ENCODE data around the gene SLC12A8. TPM values are rescaled to one million over a fixed set of nuclear protein-coding genes. Genes with fewer than 3 reads are reported as not detected.

SLC12A8 gene
- total and polyA plus RNA-seq, 9 of the 15 experiments (the other 6 are each of a cell fraction or from before 2014, with no cell fraction given), result 0.04 to 0.33 (median 0.09) TPM; not detected in 4

DNA sequence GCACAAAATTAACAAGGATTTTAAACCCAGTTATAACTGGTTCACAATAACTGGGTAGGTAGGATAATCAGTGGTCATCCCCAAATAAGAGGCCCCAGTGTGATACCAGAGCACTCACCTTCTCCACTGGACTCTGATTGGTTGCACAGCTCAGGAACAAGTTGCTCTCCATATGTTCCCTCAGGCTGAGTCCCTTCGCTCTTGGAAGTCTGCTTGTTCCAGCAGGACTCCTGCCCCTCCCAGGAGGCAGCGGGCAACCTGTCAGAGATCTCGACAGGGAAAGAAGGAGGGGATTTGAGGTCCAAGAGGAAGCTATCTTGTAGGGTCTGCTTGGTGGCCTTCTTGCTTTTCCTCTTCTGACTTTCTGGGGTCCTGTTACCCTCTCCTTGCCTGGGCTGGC lies 105.2 kb downstream of the SLC12A8 start:
- ATAC-seq (no peak), DNase-seq (ENCODE audit: extremely low read depth in 1 of 4, low spot score in 3 of 4) (no peak), FAIRE-seq (no peak)
- no peak overlapping the region for H3K9ac ChIP-seq (ENCODE audit: insufficient read depth in 1 of 2, low read depth in 2 of 2, low read length in 2 of 2)
- no peaks in the 10 kb centered on the region for H3K36me3 ChIP-seq (ENCODE audit: control insufficient read depth, insufficient read depth, low read length)
- ChIA-PET POLR2A (interaction anchor here (0.7 to 1.5 kb wide), 2 partner anchors 13 to 71 kb away, joined by 3 to 7 read pairs; no protein-coding TSS in a partner anchor), CTCF (ENCODE audit: low intra/inter-chr PET ratio) (no interaction called here)
- no peaks in the 10 kb centered on the region for H3K79me2 ChIP-seq (ENCODE audit: control insufficient read depth, insufficient read depth, low read length)
- no peak overlapping the region for H3K27ac ChIP-seq (ENCODE audit: extremely low read depth, low read depth, low read length)
- no peaks in the 10 kb centered on the region for H3K9me1 ChIP-seq (ENCODE audit: control insufficient read depth, insufficient read depth, low read length)
- H2AFZ ChIP-seq (ENCODE audit: low read depth, low read length), result no peak overlapping the region
- intact Hi-C loops (cut with micrococcal nuclease) (no loop called here), in situ Hi-C loops (cut with MboI) (no loop called here)
- peaks cover 0 to 4% of the 10 kb centered on the region in 2 experiments; a peak in 1 of 5 replicates for H3K27me3 ChIP-seq (ENCODE audit: control insufficient read depth in 2 of 2, insufficient read depth in 2 of 2, low read length in 2 of 2)
- BruUV-seq (replicated peaks), result no TSS peak
- 22% methylated on average over 1 of the region's 3 CpGs for WGBS (ENCODE audit: insufficient coverage, low coverage, missing lambda C conversion rate)
- H3K4me3 ChIP-seq, result no peak overlapping the region
- TF ChIP-seq SP2 (IDR thresholded peaks at IDR 0.05; ENCODE audit: extremely low read depth, low read depth, low read length, poor library complexity, severe bottlenecking), result no peak
- TF ChIP-seq TARDBP (IDR thresholded peaks at IDR 0.05), result no peak
- TF ChIP-seq MIER1 (IDR thresholded peaks at IDR 0.05; ENCODE audit: low read depth), result no peak
- TF ChIP-seq E2F8 (IDR thresholded peaks at IDR 0.05; ENCODE audit: low read depth, partially characterized antibody), result no peak
- no peak for TF ChIP-seq MYBL2 (IDR thresholded peaks at IDR 0.05; ENCODE audit: low read depth)
- TF ChIP-seq MYBL2 (CRISPR knock-in tag; IDR thresholded peaks at IDR 0.05; ENCODE audit: borderline replicate concordance), result no peak
- TF ChIP-seq ZNF217 (CRISPR knock-in tag; IDR thresholded peaks at IDR 0.05), result no peak
- TF ChIP-seq ZNF277 (CRISPR knock-in tag; IDR thresholded peaks at IDR 0.05; ENCODE audit: borderline replicate concordance), result no peak
- TF ChIP-seq NR0B1 (IDR thresholded peaks at IDR 0.05; ENCODE audit: partially characterized antibody), result no peak
- no peak for TF ChIP-seq ZNF79 (CRISPR knock-in tag; IDR thresholded peaks at IDR 0.05; ENCODE audit: low read depth)
- TF ChIP-seq FOS (IDR thresholded peaks at IDR 0.05; ENCODE audit: extremely low read depth, insufficient read length), result no peak
- no peak for TF ChIP-seq ZNF140 (CRISPR knock-in tag; IDR thresholded peaks at IDR 0.05)
- no peak for TF ChIP-seq POLR2A (conservative IDR thresholded peaks at IDR 0.05)
- no peak for TF ChIP-seq FOXA3 (CRISPR knock-in tag; conservative IDR thresholded peaks at IDR 0.05 in 1 of 2, IDR thresholded peaks at IDR 0.05 in 1 of 2)
- TF ChIP-seq NR3C1 (CRISPR knock-in tag; IDR thresholded peaks at IDR 0.05), result no peak
- TF ChIP-seq HNRNPH1 (optimal IDR thresholded peaks at IDR 0.05; ENCODE audit: low read depth, low read length), result no peak
- no peaks in the 10 kb centered on the region; the same call in 1 of the 2 replicates for H4K20me1 ChIP-seq (replicated peaks; ENCODE audit: control insufficient read depth, insufficient read depth, low read length)
- H3K4me1 ChIP-seq (replicated peaks in 1 of 2; ENCODE audit: control insufficient read depth in 2 of 2, insufficient read depth in 2 of 2, low read length in 2 of 2), result no peaks in the 10 kb centered on the region; a peak in 2 of 5 replicates
- no peak overlapping the region for H3K4me2 ChIP-seq (ENCODE audit: insufficient read depth, low read length)
- H3K9me3 ChIP-seq (replicated peaks; ENCODE audit: control insufficient read depth, insufficient read depth, low read depth, low read length), result no peaks in the 10 kb centered on the region
